Left ventricle myocardium inferior (tissue), 1 donor: ENCODE results near the gene ARHGEF39. TPM values are rescaled to one million over a fixed set of nuclear protein-coding genes. Genes with fewer than 3 reads are reported as not detected.

Experiments
- DNase-seq: peaks from one replicate; pipeline ENCODE4 v3.0.0-alpha.2; 2020
- H3K27ac ChIP-seq: fragments of 200-600 bp; replicated peaks from 2 replicates; pipeline ENCODE4 v1.8.0; 2021
- H3K27me3 ChIP-seq: fragments of 200-600 bp; 2 replicates; pipeline ENCODE4 v1.8.0; 2021; ENCODE audit warnings: low read depth
- H3K36me3 ChIP-seq: fragments of 200-600 bp; 2 replicates; pipeline ENCODE4 v1.8.0; 2021
- H3K4me1 ChIP-seq: fragments of 200-600 bp; 2 replicates; pipeline ENCODE4 v1.8.0; 2021
- H3K4me3 ChIP-seq: fragments of 200-600 bp; 2 replicates; pipeline ENCODE4 v1.8.0; 2021; ENCODE audit warnings: mild to moderate bottlenecking, moderate library complexity
- H3K9me3 ChIP-seq: fragments of 200-600 bp; replicated peaks from 2 replicates; pipeline ENCODE4 v1.8.0; 2021
- intact Hi-C: fragments of 100-400 bp; cut with micrococcal nuclease; formaldehyde crosslinking; loops from one replicate; pipeline ENCODE4 v1.11.0; 2022
- total RNA-seq: library from RNA; stranded (reverse); fragmentation: NEBNext Ultra II Directional; extraction: Animal tissue kit (Norgen Biotek cat#: 25700); gene quantifications from one replicate; pipeline ENCODE4 v1.2.1, GENCODE V29; 2021
- TF ChIP-seq, protein P1 (sequence below): fragments of 200-600 bp; IDR thresholded peaks from 2 replicates; pipeline ENCODE4 v1.8.0; 2021; ENCODE audit warnings: antibody characterized with exemption, mild to moderate bottlenecking, borderline replicate concordance
- donor health status: DM: no; HTN: yes; CAD: no; lungs with severe emphysema.

Gene ARHGEF39
- total RNA-seq, 1 donor from 2014 or later: 0.27 TPM

- no peak for DNase-seq
- no peaks in the 10 kb centered on the region for H3K27me3 ChIP-seq
- no peaks in the 10 kb centered on the region for H3K9me3 ChIP-seq
- intact Hi-C loops: loop anchor here (5.0 kb wide), 1 partner anchor 34 kb away; the partner anchor contains the start of genes CCDC107 and RMRP
- peak overlapping the region; percentile 78 for H3K4me3 ChIP-seq
- peak overlapping the region; percentile 98 for H3K27ac ChIP-seq
- peaks cover 16% of the 10 kb centered on the region for H3K36me3 ChIP-seq
- H3K4me1 ChIP-seq: peaks cover 54% of the 10 kb centered on the region
- TF ChIP-seq, protein P1, sequence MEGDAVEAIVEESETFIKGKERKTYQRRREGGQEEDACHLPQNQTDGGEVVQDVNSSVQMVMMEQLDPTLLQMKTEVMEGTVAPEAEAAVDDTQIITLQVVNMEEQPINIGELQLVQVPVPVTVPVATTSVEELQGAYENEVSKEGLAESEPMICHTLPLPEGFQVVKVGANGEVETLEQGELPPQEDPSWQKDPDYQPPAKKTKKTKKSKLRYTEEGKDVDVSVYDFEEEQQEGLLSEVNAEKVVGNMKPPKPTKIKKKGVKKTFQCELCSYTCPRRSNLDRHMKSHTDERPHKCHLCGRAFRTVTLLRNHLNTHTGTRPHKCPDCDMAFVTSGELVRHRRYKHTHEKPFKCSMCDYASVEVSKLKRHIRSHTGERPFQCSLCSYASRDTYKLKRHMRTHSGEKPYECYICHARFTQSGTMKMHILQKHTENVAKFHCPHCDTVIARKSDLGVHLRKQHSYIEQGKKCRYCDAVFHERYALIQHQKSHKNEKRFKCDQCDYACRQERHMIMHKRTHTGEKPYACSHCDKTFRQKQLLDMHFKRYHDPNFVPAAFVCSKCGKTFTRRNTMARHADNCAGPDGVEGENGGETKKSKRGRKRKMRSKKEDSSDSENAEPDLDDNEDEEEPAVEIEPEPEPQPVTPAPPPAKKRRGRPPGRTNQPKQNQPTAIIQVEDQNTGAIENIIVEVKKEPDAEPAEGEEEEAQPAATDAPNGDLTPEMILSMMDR: no peak
Measured at GRCh38 chr9:35691334-35691650, 26.3 kb upstream of the ARHGEF39 start.

DNA sequence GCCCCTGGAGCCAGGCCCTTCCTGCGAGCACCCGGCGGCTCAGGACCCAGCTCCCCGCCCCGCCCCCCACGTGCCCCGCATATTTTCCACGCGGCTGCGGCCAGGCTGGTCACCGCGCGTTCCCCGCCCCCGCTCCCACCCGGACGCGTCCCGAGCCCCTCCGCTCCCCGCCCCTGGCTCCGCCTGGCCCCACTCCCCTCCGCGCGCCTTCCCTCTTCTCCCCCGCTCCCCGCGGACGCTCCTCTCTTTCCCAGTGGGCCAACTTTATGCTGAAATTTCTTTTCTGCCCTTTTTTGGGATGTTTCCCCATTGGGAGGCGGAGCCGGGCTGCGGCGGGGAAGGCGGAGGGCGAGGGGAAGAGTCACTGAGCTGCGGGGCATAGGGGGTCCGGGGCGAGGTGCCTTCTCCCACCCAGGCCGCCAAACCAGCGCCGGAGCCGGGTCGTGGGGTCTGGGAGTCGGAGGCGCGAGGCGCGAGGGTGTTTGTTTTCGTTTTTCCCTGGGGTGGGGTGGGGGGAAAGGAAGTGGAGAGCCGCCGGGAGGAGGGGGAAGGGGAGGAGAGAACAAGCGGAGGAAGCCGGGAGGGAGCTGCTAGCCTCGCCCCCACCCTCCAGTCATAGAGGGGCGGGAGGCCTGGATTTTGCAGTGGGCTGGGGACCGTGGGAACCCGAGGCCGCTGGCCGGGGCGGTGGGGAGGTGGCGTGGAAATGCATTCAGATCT is 25.8 kb upstream of the ARHGEF39 start:
- Histone ChIP-seq H3K36me3 (peaks cover 13% of the 10 kb centered on the region), H3K4me3 (peak overlapping the region; percentile 78), H3K27ac (peak overlapping the region; percentile 98), H3K9me3 (no peaks in the 10 kb centered on the region), H3K27me3 (no peaks in the 10 kb centered on the region), H3K4me1 (peaks cover 57% of the 10 kb centered on the region)
- intact Hi-C loops: loop anchor here (5.0 kb wide), 1 partner anchor 33 kb away; the partner anchor contains the start of genes CCDC107 and RMRP
- DNase-seq: peak; percentile 87
- TF ChIP-seq, protein P1: no peak

DNA sequence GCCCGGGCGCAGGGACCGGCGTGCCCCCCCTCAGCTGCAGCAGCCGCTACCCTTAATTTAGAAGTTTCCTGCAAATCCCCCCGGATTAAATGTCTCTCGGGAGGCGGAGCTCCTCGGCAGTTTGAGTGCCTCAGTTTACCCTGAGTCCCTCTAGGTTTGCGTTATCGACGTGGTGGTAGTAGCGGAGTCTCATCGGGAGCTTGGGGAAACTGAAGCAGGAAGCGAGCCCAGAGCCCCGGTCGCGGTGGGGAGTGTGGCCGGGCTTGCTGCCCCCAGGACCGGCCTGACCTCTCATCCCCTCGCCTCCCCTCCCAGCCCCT is 25.3 kb upstream of the ARHGEF39 start:
- H3K4me1 ChIP-seq: peaks cover 62% of the 10 kb centered on the region
- no peaks in the 10 kb centered on the region for H3K9me3 ChIP-seq
- TF ChIP-seq, protein P1: no peak
- peaks cover 15% of the 10 kb centered on the region for H3K36me3 ChIP-seq
- no peak for DNase-seq
- peak overlapping the region; percentile 98 for H3K27ac ChIP-seq
- intact Hi-C loops: loop anchor here (5.0 kb wide), 1 partner anchor 33 kb away; the partner anchor contains the start of genes CCDC107 and RMRP
- H3K27me3 ChIP-seq: no peaks in the 10 kb centered on the region
- H3K4me3 ChIP-seq: peak overlapping the region; percentile 78

DNA sequence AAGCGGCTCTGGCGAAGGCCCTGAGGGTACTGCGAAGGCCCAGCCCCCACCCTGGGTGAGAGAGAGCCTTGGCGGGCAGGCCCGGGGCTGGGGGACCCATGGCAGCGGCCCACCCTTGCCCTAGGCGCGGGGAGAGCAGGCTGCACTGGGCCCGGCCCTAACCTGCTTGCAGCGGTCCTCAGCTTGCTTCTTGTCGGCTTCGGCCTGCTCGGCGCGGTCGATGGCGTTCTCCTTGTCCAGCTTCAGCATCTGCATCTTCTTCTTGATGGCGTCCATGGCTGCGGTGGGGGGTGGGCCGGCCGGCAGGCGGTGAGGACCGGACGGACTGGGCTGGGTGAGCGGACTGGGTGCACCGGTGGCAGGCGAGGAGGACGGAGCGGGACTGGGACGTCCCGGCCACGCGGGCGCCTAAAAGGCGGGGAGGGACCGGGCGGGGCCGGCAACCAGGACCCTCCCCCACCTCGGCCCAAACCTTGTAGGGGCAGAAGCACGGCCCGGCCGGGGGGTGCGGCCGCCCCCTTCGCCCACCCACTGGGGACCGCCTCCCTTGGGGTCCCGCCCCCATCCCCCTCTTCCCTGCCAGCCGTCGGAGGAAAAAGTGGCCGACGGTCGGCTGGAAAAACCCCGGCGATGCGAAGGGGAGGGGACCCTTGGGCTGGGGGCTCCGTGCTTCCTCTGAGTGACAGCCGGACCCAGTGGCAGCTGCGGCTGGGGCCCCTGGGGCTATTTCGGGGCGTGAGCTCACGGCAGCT is 24.7 kb upstream of the ARHGEF39 start, which contains the start of gene TPM2:
Gene TPM2, minus strand, starts transcription at position 384 of the 752 bp plus-strand sequence. Its CDS starts 108 bp downstream, at position 276.
- TF ChIP-seq, protein P1: no peak
- DNase-seq: peak; percentile 85
- H3K4me3 ChIP-seq: peak within 1 kb of the TSS; percentile 78
- peaks cover 67% of the 10 kb centered on the region for H3K4me1 ChIP-seq
- peaks cover 21% of the 10 kb centered on the region for H3K36me3 ChIP-seq
- intact Hi-C loops: loop anchor here (5.0 kb wide), 1 partner anchor 32 kb away; the partner anchor contains the start of genes CCDC107 and RMRP
- no peaks in the 10 kb centered on the region for H3K9me3 ChIP-seq
- H3K27me3 ChIP-seq: no peaks in the 10 kb centered on the region
- peak within 1 kb of the TSS; percentile 98 for H3K27ac ChIP-seq

GRCh38 chr9:35688558-35689541 is 23.9 kb upstream of the ARHGEF39 start:
- peaks cover 29% of the 10 kb centered on the region for H3K36me3 ChIP-seq
- no peaks in the 10 kb centered on the region for H3K9me3 ChIP-seq
- DNase-seq: no peak
- H3K4me3 ChIP-seq: peak overlapping the region; percentile 78
- intact Hi-C loops: no loop called here
- H3K4me1 ChIP-seq: peaks cover 73% of the 10 kb centered on the region
- H3K27me3 ChIP-seq: no peaks in the 10 kb centered on the region
- TF ChIP-seq, protein P1: no peak
- H3K27ac ChIP-seq: peak overlapping the region; percentile 98
